Measurements from ENCODE around the gene NR6A1.
A peak's percentile ranks its signal among the peaks of the same experiment; 100 is the strongest.

Gene NR6A1

GRCh38 chr9:124680714-124681390, 90.3 kb downstream of the NR6A1 start:
- DNase-seq, result no peak

- no peak for DNase-seq
Observed at GRCh38 chr9:124680049-124680448, 91.1 kb downstream of the NR6A1 start.

- no peak for DNase-seq
Observed at GRCh38 chr9:124676159-124676551, 95.0 kb downstream of the NR6A1 start.

- DNase-seq, result no peak
Observed at GRCh38 chr9:124675261-124676158, 95.6 kb downstream of the NR6A1 start.

- DNase-seq, result no peak
Observed at GRCh38 chr9:124674651-124675050, 96.5 kb downstream of the NR6A1 start.

GRCh38 chr9:124673063-124673462, 98.0 kb downstream of the NR6A1 start:
- DNase-seq, result no peak

GRCh38 chr9:124671861-124672260, 99.2 kb downstream of the NR6A1 start:
- DNase-seq, result no peak

- no peak for DNase-seq
Observed at GRCh38 chr9:124666642-124667041, 104.5 kb downstream of the NR6A1 start.

GRCh38 chr9:124665391-124666058, 105.6 kb downstream of the NR6A1 start:
- DNase-seq, result no peak

- no peak for DNase-seq
Observed at GRCh38 chr9:124664143-124664542, 107.0 kb downstream of the NR6A1 start.

- DNase-seq, result no peak
Observed at GRCh38 chr9:124663046-124663961, 107.8 kb downstream of the NR6A1 start.

- no peak for DNase-seq
Observed at GRCh38 chr9:124662561-124662960, 108.5 kb downstream of the NR6A1 start.

GRCh38 chr9:124661271-124661670, 109.8 kb downstream of the NR6A1 start:
- DNase-seq, result no peak

- no peak for DNase-seq
Observed at GRCh38 chr9:124660341-124660801, 110.7 kb downstream of the NR6A1 start.

- DNase-seq, result peak; percentile 31
Observed at GRCh38 chr9:124659099-124659659, 111.9 kb downstream of the NR6A1 start.

GRCh38 chr9:124658165-124659017, 112.7 kb downstream of the NR6A1 start:
- no peak for DNase-seq

- DNase-seq, result no peak
Observed at GRCh38 chr9:124657516-124657915, 113.6 kb downstream of the NR6A1 start.

GRCh38 chr9:124654431-124654830, 116.7 kb downstream of the NR6A1 start:
- no peak for DNase-seq

- DNase-seq, result no peak
Observed at GRCh38 chr9:124652615-124653393, 118.3 kb downstream of the NR6A1 start.

- DNase-seq, result no peak
Observed at GRCh38 chr9:124652203-124652602, 118.9 kb downstream of the NR6A1 start.
